Sigmoid colon (tissue), 4 donors: ENCODE data around the gene ZNF865.

Experiments
- CTCF ChIP-seq, 4 experiments: fragments of 450-650 bp in 3 of 4; fragments of 200-600 bp in 1 of 4; IDR thresholded peaks; one replicate each; pipeline ENCODE4 v1.5.1; 2016 to 2019; ENCODE audit warnings: antibody characterized with exemption in 4 of 4, mild to moderate bottlenecking in 3 of 4, moderate library complexity in 2 of 4
- POLR2A ChIP-seq, 2 donors: fragments of 450-650 bp; IDR thresholded peaks; one replicate each; pipeline ENCODE4 v1.6.1; 2016; ENCODE audit warnings: antibody characterized with exemption in 2 of 2, mild to moderate bottlenecking in 2 of 2, moderate library complexity in 2 of 2
- POLR2AphosphoS5 ChIP-seq, 4 donors: sonication (generic); formaldehyde crosslinking; IDR thresholded peaks; one replicate each; pipeline ENCODE4 v1.6.1; 2017; ENCODE audit warnings: antibody characterized with exemption in 4 of 4

- no peak for TF ChIP-seq POLR2A (IDR thresholded peaks at IDR 0.05)
- TF ChIP-seq CTCF (IDR thresholded peaks at IDR 0.05): no peak
- peak in 1 of 4 donors; percentile 8 for TF ChIP-seq POLR2AphosphoS5 (IDR thresholded peaks at IDR 0.05)
Observed at GRCh38 chr19:55633861-55634260, 28.4 kb downstream of the ZNF865 start.
